Astrocyte of the spinal cord (primary cell): Measurements from ENCODE around the gene RAB17.

ENCODE experiments used
- DNase-seq: peaks from one replicate; pipeline ENCODE4 v3.0.0; 2011; ENCODE audit warnings: low read depth, low spot score
- H3K4me3 ChIP-seq: 2 replicates; pipeline ENCODE4 v1.5.1; 2011; ENCODE audit warnings: low read depth, mild to moderate bottlenecking, low read length, moderate library complexity
- CTCF ChIP-seq: IDR thresholded peaks from 2 replicates; pipeline ENCODE4 v1.5.1; 2012; ENCODE audit warnings: low read depth, mild to moderate bottlenecking, low read length, inconsistent platforms
- in situ Hi-C: cut with HindIII; loops from 2 replicates; pipeline ENCODE4 v1.10.0; 2017; ENCODE audit warnings: low sequenced_read_pairs

RAB17 gene

GRCh38 chr2:237567276-237568029, 23.1 kb downstream of the RAB17 start:
- in situ Hi-C loops, result no loop called here
- DNase-seq, result no peak

GRCh38 chr2:237566401-237567235, 23.9 kb downstream of the RAB17 start, which contains the start of gene PRLH:
Gene PRLH (plus strand): TSS chr2:237566574. CDS start chr2:237566574, 0 bp downstream.
- H3K4me3 ChIP-seq, result no peak within 1 kb of the TSS
- no peak for TF ChIP-seq CTCF
- no peak for DNase-seq
- in situ Hi-C loops, result no loop called here

More at GRCh38 chr2:237567276-237568029, 23.1 kb downstream of the RAB17 start:
- TF ChIP-seq CTCF, result no peak
- no peak overlapping the region for H3K4me3 ChIP-seq

GRCh38 chr2:237565974-237566373, 24.6 kb downstream of the RAB17 start:
- no peak overlapping the region for H3K4me3 ChIP-seq
- no peak for DNase-seq
- in situ Hi-C loops, result no loop called here
- TF ChIP-seq CTCF, result no peak

- in situ Hi-C loops, result no loop called here
- DNase-seq, result no peak
- no peak overlapping the region for H3K4me3 ChIP-seq
- TF ChIP-seq CTCF, result no peak
Observed at GRCh38 chr2:237564526-237565131, 25.9 kb downstream of the RAB17 start.

- in situ Hi-C loops, result no loop called here
- no peak for DNase-seq
- no peak for TF ChIP-seq CTCF
- H3K4me3 ChIP-seq, result no peak overlapping the region
Observed at GRCh38 chr2:237563816-237564215, 26.7 kb downstream of the RAB17 start.

- H3K4me3 ChIP-seq, result no peak overlapping the region
- no peak for DNase-seq
- in situ Hi-C loops, result no loop called here
- TF ChIP-seq CTCF, result no peak
Observed at GRCh38 chr2:237561221-237561620, 29.3 kb downstream of the RAB17 start.
